ENCODE measurements around the gene SCARB1. TPM values are rescaled to one million over a fixed set of nuclear protein-coding genes. Genes with fewer than 3 reads are reported as not detected.

SCARB1 gene
- total RNA-seq, 2 experiments from 2014 or later = 36.2 to 38.1 TPM

DNA sequence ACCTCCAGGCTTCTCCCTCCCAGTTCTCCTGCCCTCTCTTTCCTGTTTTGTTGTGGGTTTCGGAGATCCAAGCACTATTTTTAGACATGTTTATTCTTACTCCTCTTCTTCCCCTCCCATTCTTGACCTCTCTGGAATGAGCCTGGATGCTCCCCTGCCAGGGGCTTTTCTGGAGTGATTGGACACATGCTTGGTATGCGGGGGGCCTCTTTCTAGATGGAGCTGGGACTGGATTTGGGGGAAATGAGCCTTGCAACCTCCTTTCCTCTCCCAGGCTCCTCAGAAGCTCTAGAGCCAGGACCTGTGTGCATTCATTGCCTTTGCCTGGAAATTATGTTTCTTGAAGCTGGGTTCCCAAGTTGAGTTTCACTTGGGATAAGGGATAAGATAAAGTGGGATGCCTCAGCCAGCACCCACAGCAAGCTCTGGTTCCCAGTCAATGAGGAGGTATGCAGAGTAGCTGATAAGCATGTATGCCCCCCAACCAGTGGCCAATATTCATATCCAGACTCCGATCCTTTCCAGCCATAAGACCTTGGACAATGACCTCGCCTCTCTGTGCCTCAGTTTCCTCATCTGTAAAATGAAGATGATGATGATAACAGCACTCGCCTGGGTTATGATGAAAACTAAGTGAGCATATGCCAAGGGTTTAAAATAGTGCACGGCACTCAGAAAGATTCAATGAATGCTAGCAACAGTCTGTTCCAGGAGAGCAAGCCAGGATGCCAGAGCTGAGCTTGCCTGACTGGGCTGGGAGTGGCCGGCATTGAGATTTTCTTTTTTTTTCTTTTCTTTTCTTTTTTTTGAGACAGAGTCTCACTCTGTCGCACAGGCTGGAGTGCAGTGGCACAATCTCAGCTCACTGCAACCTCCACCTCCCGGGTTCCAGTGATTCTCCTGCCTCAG lies 97.8 kb downstream of the SCARB1 start:
- CTCF ChIA-PET = interaction anchor here (0.7 to 3.7 kb wide), 30 partner anchors 8 to 729 kb away, joined by 3 to 29 read pairs (median 4); no protein-coding TSS in a partner anchor
- intact Hi-C loops (cut with micrococcal nuclease) = loop anchor here (10.0 kb wide), 3 partner anchors 211 to 421 kb away; no protein-coding TSS in a partner anchor
- POLR2A ChIA-PET = no interaction called here
- Mint-ChIP-seq H3K9me3 (peaks cover 33% of the 10 kb centered on the region), H3K27ac (no peak overlapping the region), H3K36me3 (ENCODE audit: low read depth) (peaks cover 11% of the 10 kb centered on the region), H3K4me1 (ENCODE audit: low read depth) (peaks cover 34% of the 10 kb centered on the region), H3K4me3 (no peak overlapping the region), H3K27me3 (peaks cover 6% of the 10 kb centered on the region)
- no peak for TF ChIP-seq CTCF (IDR thresholded peaks at IDR 0.05)
- DNase-seq = no peak
- ATAC-seq = no peak

GRCh38 chr12:124764870-124765580 lies 98.6 kb downstream of the SCARB1 start:
- Mint-ChIP-seq H3K36me3 (ENCODE audit: low read depth) (peaks cover 11% of the 10 kb centered on the region), H3K27ac (no peak overlapping the region), H3K4me3 (no peak overlapping the region), H3K27me3 (peaks cover 6% of the 10 kb centered on the region), H3K4me1 (ENCODE audit: low read depth) (peaks cover 37% of the 10 kb centered on the region), H3K9me3 (peaks cover 33% of the 10 kb centered on the region)
- intact Hi-C loops (cut with micrococcal nuclease) = loop anchor here (10.0 kb wide), 3 partner anchors 210 to 420 kb away; no protein-coding TSS in a partner anchor
- POLR2A ChIA-PET = no interaction called here
- CTCF ChIA-PET = interaction anchor here (0.9 to 3.7 kb wide), 19 partner anchors 9 to 728 kb away, joined by 3 to 29 read pairs (median 5); no protein-coding TSS in a partner anchor
- DNase-seq (no peak), ATAC-seq (no peak)
- no peak for TF ChIP-seq CTCF (IDR thresholded peaks at IDR 0.05)

GRCh38 chr12:124764451-124764850 lies 99.2 kb downstream of the SCARB1 start:
- peaks cover 40% of the 10 kb centered on the region for H3K4me1 Mint-ChIP-seq (ENCODE audit: low read depth)
- ChIA-PET CTCF (interaction anchor here (0.7 to 3.7 kb wide), 13 partner anchors 8 to 728 kb away, joined by 3 to 29 read pairs (median 4); no protein-coding TSS in a partner anchor), POLR2A (no interaction called here)
- DNase-seq (peak; percentile 80), ATAC-seq (no peak)
- peaks cover 33% of the 10 kb centered on the region for H3K9me3 Mint-ChIP-seq
- TF ChIP-seq CTCF (IDR thresholded peaks at IDR 0.05) = peak; percentile 90
- H3K4me3 Mint-ChIP-seq = no peak overlapping the region
- H3K36me3 Mint-ChIP-seq (ENCODE audit: low read depth) = peaks cover 11% of the 10 kb centered on the region
- peaks cover 2% of the 10 kb centered on the region for H3K27me3 Mint-ChIP-seq
- intact Hi-C loops (cut with micrococcal nuclease) = loop anchor here (10.0 kb wide), 3 partner anchors 210 to 420 kb away; no protein-coding TSS in a partner anchor
- H3K27ac Mint-ChIP-seq = no peak overlapping the region

DNA sequence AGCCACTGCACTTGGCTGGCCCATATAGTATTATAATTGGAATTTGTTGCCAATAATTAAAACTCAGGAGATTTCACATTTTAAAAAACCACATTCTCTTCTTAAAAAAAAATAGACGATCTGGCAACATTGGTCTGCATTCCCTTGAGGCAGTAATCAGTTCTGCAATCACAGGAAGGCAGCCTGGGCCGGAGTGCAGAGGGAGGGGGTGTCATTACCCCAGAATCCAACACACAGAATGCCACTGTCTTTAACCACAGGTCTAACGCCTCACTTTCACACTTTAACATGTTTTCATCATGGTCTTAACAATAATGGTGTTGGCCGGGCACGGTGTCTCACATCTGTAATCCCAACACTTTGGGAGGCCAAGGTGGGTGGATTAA lies 100.1 kb downstream of the SCARB1 start:
- no peak for TF ChIP-seq CTCF (IDR thresholded peaks at IDR 0.05)
- H3K27ac Mint-ChIP-seq = no peak overlapping the region

More for the DNA sequence above, 100.1 kb downstream of the SCARB1 start:
- peaks cover 2% of the 10 kb centered on the region for H3K27me3 Mint-ChIP-seq
- H3K36me3 Mint-ChIP-seq (ENCODE audit: low read depth) = peaks cover 11% of the 10 kb centered on the region
- CTCF ChIA-PET = interaction anchor here (1.4 to 3.8 kb wide), 6 partner anchors 7 to 371 kb away, joined by 3 to 29 read pairs (median 10); no protein-coding TSS in a partner anchor
- H3K4me1 Mint-ChIP-seq (ENCODE audit: low read depth) = peaks cover 40% of the 10 kb centered on the region
- no peak for DNase-seq
- H3K4me3 Mint-ChIP-seq = no peak overlapping the region
- ATAC-seq = no peak
- POLR2A ChIA-PET = no interaction called here
- peaks cover 33% of the 10 kb centered on the region for H3K9me3 Mint-ChIP-seq
- intact Hi-C loops (cut with micrococcal nuclease) = loop anchor here (10.0 kb wide), 3 partner anchors 209 to 419 kb away; no protein-coding TSS in a partner anchor
